ENCODE data around the gene POLR3A. TPM values are rescaled to one million over a fixed set of nuclear protein-coding genes. Genes with fewer than 3 reads are reported as not detected.
A peak's percentile ranks its signal among the peaks of the same experiment; 100 is the strongest.

Gene POLR3A
- total RNA-seq, 1 experiment from 2014 or later = 25.5 TPM

DNA sequence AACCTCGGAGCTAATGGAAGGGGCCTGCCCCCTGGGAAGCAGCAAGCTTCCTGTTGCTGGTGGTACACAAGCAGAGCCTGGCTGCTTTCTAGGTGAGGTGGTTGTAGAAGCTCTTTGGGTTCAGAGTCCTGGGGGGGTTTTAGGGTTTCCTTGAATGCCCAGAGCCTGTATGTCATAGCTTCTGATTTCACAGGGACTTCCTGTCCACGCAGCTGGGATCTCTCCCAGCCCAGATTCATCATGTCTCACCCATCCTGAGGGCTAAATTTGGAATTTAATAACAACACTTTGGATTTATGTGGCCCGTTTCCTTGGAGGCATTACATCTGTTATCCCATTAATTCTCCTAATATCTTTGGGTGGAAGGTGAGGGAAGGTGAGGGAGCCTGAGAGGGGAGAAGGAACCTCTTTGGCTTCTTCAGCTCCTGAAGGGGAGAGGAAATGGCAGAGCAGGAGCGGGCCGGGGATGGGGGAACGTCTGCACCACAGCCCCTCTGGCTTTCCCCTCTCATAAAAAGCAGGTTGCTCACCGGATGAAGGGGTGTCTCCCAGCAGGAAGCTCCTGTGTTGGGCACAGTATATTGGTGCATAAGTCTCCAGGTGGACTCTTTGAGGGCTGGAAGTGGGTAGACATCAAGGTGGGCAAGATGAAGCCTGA, 24.0 kb upstream of the POLR3A start:
- H3K4me1 Mint-ChIP-seq (ENCODE audit: low read depth, unreplicated experiment) = no peaks in the 10 kb centered on the region
- CTCF ChIA-PET = interaction anchor here (0.7 kb wide), 1 partner anchor 1338 kb away, joined by 3 read pairs; no protein-coding TSS in a partner anchor
- intact Hi-C loops (cut with micrococcal nuclease; ENCODE audit: unreplicated experiment) = no loop called here

DNA sequence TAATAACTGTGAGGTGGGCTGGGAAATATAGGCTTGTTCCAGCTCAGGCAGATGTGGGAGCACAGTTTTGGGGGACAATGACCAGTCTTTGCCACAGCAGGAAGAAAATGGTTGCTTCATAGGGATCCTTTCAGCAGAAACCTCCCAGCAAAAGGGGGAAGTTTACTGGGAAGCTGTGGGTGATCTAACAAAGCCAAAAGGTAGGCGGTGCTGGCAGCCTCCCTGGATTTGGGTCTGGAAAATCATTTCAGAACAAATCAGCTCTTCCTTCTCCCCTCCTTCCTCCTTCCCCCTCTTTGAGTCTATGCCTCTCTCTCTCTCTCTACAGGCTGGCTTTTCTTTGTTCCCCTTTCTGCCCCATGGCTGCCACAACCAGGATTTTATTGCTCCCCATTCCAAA, 20.5 kb upstream of the POLR3A start:
- intact Hi-C loops (cut with micrococcal nuclease; ENCODE audit: unreplicated experiment) = loop anchor here (10.0 kb wide), 1 partner anchor 1005 kb away; no protein-coding TSS in a partner anchor
- H3K36me3 Mint-ChIP-seq (ENCODE audit: insufficient read depth, unreplicated experiment) = peaks cover 19% of the 10 kb centered on the region
- no peak overlapping the region for H3K4me3 Mint-ChIP-seq (ENCODE audit: unreplicated experiment)
- no peaks in the 10 kb centered on the region for H3K9me3 Mint-ChIP-seq (ENCODE audit: unreplicated experiment)
- no peaks in the 10 kb centered on the region for H3K27me3 ChIP-seq (replicated peaks; ENCODE audit: control insufficient read depth, insufficient read depth, low read length)
- no peaks in the 10 kb centered on the region for H3K36me3 ChIP-seq (ENCODE audit: control insufficient read depth, insufficient read depth, low read length)
- H3K4me1 Mint-ChIP-seq (ENCODE audit: low read depth, unreplicated experiment) = no peaks in the 10 kb centered on the region
- TF ChIP-seq, protein P1, sequence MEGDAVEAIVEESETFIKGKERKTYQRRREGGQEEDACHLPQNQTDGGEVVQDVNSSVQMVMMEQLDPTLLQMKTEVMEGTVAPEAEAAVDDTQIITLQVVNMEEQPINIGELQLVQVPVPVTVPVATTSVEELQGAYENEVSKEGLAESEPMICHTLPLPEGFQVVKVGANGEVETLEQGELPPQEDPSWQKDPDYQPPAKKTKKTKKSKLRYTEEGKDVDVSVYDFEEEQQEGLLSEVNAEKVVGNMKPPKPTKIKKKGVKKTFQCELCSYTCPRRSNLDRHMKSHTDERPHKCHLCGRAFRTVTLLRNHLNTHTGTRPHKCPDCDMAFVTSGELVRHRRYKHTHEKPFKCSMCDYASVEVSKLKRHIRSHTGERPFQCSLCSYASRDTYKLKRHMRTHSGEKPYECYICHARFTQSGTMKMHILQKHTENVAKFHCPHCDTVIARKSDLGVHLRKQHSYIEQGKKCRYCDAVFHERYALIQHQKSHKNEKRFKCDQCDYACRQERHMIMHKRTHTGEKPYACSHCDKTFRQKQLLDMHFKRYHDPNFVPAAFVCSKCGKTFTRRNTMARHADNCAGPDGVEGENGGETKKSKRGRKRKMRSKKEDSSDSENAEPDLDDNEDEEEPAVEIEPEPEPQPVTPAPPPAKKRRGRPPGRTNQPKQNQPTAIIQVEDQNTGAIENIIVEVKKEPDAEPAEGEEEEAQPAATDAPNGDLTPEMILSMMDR (IDR thresholded peaks at IDR 0.05; ENCODE audit: insufficient read depth in 1 of 2, low read depth in 1 of 2, low read length in 1 of 2, severe bottlenecking in 1 of 2, unreplicated experiment in 1 of 2) = no peak
- CTCF ChIA-PET = interaction anchor here (0.7 kb wide), 1 partner anchor 33 kb away, joined by 3 read pairs; no protein-coding TSS in a partner anchor
- H3K4me3 ChIP-seq (ENCODE audit: low read depth, low read length) = no peak overlapping the region
- H3K27me3 Mint-ChIP-seq (ENCODE audit: insufficient read depth, unreplicated experiment) = no peaks in the 10 kb centered on the region
- no peaks in the 10 kb centered on the region for H3K9me3 ChIP-seq
- no peak overlapping the region for H3K27ac Mint-ChIP-seq (ENCODE audit: unreplicated experiment)
- no peaks in the 10 kb centered on the region for H3K4me1 ChIP-seq
- no TSS peak for BruUV-seq (replicated peaks)
- DNase-seq = no peak
- POLR2A ChIA-PET = no interaction called here

More for the DNA sequence above, 24.0 kb upstream of the POLR3A start:
- POLR2A ChIA-PET = no interaction called here
- Mint-ChIP-seq H3K27ac (ENCODE audit: unreplicated experiment) (no peak overlapping the region), H3K36me3 (ENCODE audit: insufficient read depth, unreplicated experiment) (peaks cover 5% of the 10 kb centered on the region), H3K4me3 (ENCODE audit: unreplicated experiment) (no peak overlapping the region), H3K27me3 (ENCODE audit: insufficient read depth, unreplicated experiment) (no peaks in the 10 kb centered on the region), H3K9me3 (ENCODE audit: unreplicated experiment) (no peaks in the 10 kb centered on the region)
- Histone ChIP-seq H3K4me3 (ENCODE audit: low read depth, low read length) (no peak overlapping the region), H3K27me3 (replicated peaks; ENCODE audit: control insufficient read depth, insufficient read depth, low read length) (no peaks in the 10 kb centered on the region), H3K36me3 (ENCODE audit: control insufficient read depth, insufficient read depth, low read length) (no peaks in the 10 kb centered on the region), H3K4me1 (no peaks in the 10 kb centered on the region), H3K9me3 (no peaks in the 10 kb centered on the region)
- no peak for DNase-seq
- TF ChIP-seq, protein P1 (IDR thresholded peaks at IDR 0.05; ENCODE audit: insufficient read depth in 1 of 2, low read depth in 1 of 2, low read length in 1 of 2, severe bottlenecking in 1 of 2, unreplicated experiment in 1 of 2) = no peak
- no TSS peak for BruUV-seq (replicated peaks)

DNA sequence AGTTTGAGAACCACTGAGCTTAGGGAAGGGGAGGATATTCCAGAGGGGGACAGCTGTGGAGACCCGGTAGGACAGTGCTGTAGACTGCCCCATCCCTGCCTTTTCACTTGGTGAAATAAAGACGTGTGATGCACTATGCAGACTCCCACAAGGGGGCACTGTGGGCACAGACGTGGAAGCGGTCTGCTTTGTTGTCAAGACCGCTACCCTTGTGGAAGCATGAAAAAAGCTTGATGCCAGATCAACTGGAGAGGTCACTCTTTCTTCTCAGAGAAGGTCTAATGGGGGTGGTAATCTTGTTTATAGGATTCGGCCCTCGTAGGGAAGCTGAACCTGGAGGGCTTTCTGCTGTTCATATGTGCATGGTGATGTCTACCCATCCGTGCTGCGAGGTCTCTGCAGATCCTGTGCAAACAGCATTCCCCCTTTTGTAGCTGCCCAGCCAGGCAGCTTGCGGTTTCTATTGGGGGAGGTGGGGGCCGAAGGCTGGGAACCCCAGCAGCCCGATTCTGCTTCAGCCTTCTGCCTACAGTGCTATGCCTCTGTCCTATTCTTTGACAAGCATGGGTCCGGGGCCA, 18.1 kb upstream of the POLR3A start:
- H3K27me3 ChIP-seq (replicated peaks; ENCODE audit: control insufficient read depth, insufficient read depth, low read length) = no peaks in the 10 kb centered on the region
- H3K4me1 ChIP-seq = no peaks in the 10 kb centered on the region
- no TSS peak for BruUV-seq (replicated peaks)
- H3K4me3 ChIP-seq (ENCODE audit: low read depth, low read length) = no peak overlapping the region
- no peaks in the 10 kb centered on the region; the same call in 1 of the 2 replicates for H3K36me3 ChIP-seq (ENCODE audit: control insufficient read depth, insufficient read depth, low read length)
- Mint-ChIP-seq H3K9me3 (ENCODE audit: unreplicated experiment) (no peaks in the 10 kb centered on the region), H3K4me3 (ENCODE audit: unreplicated experiment) (no peak overlapping the region), H3K36me3 (ENCODE audit: insufficient read depth, unreplicated experiment) (peaks cover 41% of the 10 kb centered on the region), H3K27ac (ENCODE audit: unreplicated experiment) (no peak overlapping the region), H3K4me1 (ENCODE audit: low read depth, unreplicated experiment) (no peaks in the 10 kb centered on the region), H3K27me3 (ENCODE audit: insufficient read depth, unreplicated experiment) (no peaks in the 10 kb centered on the region)
- peak; percentile 83 to 92 for DNase-seq
- H3K9me3 ChIP-seq = no peaks in the 10 kb centered on the region
- TF ChIP-seq, protein P1 (IDR thresholded peaks at IDR 0.05; ENCODE audit: insufficient read depth in 1 of 2, low read depth in 1 of 2, low read length in 1 of 2, severe bottlenecking in 1 of 2, unreplicated experiment in 1 of 2) = peak; percentile 91 to 94
- CTCF ChIA-PET = interaction anchor here (0.6 to 1.6 kb wide), 17 partner anchors 8 to 1148 kb away, joined by 3 to 10 read pairs (median 4); no protein-coding TSS in a partner anchor
- intact Hi-C loops (cut with micrococcal nuclease; ENCODE audit: unreplicated experiment) = loop anchor here (1.0 to 10.0 kb wide), 4 partner anchors 118 to 1148 kb away; no protein-coding TSS in a partner anchor
- POLR2A ChIA-PET = interaction anchor here (0.8 kb wide), 1 partner anchor 11 kb away, joined by 4 read pairs; no protein-coding TSS in a partner anchor

Data from Caco-2 (cell line).